SHP77 treated with DMSO at 0.1 percent for 48 hours (cell line): ENCODE measurements around the gene ZNG1F.
"Not testable (repeated sequence)": the region's sequence is repeated elsewhere in the genome, so short reads cannot be mapped to it uniquely, and the experiment has no call there.

Experiments used
- DNase-seq: peaks from one replicate; lab custom pipeline; 2025; lab: John Stamatoyannopoulos, UW

Gene ZNG1F

DNA sequence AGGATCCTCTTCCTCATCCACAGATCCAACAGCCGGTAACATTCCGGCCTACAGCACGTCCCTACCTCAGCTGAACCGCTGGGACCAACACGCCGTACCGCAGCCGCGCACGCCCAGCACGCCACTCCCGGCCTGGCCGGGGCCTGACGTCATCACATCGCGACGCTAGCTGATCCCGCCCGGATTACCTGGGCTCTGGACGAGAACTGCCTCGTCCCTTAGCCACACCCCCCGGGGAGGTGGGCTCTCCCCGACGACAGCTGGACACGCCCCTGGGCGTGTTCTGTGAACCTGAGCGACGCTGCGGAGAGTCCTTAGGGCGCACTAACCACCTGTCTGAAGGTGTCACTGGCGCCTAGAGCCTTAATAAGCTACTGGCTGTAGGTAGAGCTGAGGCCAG is at the start of gene ZNG1F:
TSS of gene ZNG1F (minus strand) at position 101 of the 400 bp plus-strand sequence. CDS start at position 42, 59 bp downstream.
- not testable (repeated sequence) for DNase-seq

DNA sequence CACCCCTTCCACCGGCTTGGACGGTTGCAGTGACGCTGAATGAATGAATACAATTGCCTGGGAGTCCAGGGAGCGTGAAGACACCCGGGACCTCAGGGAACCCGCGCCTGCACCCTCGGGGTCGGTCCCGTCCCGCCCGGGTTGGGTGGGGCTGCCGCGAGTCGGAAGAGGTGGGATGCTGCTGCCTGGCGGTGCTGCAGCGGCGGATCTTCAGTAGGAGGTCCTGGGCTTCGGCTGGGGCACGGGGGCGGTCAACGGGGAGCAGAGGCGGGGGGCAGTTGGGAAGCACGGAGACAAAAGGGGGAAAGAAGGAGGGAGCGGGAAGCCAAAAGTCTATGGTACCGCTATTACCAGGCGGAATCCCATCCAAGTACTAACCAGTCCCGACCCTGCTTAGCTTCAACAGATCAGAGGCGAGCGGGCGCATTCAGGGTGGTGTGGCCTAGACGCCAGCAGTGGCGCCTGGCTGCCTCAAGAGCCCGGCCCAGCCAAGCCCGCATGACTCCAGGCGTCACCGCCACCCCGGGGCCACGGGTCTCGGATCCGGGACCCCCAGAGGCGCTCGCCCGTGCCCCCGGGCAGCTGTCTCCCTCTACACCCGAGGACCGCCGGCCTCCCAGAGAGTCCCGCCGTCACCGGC is 48.1 kb upstream of the ZNG1F start:
- not testable (repeated sequence) for DNase-seq

DNA sequence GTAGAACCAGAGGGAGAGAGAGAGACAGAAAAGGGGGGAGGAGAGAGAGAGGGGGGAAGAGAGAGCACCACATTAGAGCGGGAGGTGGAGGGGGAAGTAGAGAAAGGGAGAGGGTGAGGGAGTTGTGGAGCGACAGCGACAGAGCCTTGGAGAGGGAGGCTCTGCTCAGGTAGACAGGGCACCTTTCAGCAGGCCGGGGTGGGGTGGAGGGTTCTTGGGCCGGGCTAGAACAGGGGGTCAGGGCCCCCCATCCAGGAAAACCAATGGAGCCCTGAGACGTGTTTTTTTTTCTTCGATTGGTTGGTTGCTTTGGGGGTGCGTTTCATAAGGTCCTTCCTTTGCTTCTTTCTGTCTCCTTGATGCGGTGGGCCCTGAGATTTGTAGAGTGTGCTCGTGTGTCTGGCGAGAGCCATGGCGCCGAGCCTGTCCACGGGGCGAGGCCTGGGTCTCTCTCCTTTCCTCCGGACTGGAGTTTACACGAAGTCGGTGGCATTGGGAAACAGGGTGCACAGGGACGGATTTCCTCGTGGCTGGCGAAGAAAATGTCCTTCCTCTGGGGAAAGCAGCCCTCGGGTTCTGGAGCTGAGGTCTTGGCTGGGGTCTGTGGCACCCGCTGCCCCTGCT is 47.5 kb upstream of the ZNG1F start:
- DNase-seq = not testable (repeated sequence)

DNA sequence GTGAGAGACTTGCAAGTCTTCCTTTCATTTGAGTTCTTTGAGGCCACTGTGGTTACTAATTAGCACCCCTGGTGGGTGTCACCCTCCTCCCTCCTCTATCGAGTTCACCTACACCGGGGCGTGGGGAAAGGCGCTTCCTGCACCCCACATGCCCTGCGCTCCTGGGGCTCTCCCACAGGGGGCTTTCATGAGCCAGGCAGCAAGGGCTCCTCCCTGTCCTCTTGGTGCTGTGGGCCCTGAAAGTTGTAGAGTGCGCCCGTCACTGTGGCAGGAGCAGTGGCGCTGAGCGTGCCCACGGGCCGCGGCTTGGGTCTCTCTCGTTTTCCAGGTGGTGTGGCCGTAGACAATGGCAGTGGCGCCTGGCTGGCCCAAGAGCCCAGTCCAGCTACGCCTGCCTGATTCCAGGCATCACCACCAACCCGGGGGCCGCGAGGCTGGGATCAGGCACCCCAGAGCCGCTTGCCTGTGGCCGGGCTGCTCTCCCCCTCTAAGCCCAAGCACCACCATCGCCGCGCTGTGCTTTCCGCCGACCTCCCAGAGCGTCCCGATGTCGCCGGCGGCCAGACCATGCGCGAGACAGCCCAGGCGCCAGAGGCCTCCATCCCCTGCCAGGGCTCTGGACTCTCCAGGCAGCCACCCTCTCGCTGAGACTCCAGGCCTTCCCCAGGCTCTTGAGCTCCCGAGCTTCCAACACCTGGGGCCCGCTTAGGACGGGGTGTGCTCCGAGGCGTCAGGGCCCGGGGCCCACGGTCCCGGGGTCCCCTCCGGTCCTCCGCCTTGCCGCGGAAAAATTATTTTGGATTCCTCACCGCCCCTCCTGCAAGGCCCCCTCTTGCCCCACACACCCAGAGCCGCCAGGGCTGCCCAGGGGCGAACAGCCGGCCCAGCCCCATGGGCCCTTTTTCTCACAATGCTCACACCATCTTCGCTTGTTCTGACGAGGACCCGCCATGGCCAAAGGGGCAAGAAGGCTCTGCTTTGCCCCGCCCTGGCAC is 46.0 kb upstream of the ZNG1F start:
- DNase-seq = not testable (repeated sequence)

DNA sequence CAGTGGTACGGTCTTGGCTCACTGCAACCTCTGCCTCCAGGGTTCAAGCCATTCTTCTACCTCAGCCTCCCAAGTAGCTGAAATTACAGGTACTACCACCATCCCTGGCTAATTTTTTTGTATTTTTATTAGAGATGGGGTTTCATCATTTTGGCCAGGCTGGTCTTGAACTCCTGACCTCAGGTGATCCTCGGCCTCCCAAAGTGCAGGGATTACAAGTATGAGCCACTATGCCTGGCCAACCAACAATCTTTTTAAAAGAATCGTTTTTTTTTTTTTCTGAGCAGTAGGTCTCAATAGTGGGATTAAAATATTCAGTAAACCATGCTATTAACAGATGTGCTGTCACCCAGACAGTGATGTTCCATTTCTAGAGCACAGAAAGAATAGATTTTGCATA is 45.1 kb upstream of the ZNG1F start:
- not testable (repeated sequence) for DNase-seq

DNA sequence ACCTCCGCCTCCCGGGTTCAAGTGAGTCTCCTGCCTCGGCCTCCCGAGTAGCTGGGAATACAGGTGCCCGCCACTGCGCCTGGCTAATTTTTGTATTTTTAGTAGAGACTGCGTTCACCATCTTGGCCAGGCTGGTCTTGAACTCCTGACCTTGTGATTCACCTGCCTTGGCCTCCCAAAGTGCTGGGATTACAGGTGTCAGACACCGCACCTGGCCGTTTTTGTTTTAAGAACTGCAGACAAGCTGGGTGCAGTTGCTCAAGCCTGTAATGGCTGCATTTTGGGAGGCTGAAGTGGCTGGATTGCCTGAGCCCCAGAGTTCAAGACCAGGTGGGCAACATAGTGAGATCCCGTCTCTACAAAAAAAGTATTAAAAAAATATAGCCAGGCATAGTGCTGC is 43.2 kb upstream of the ZNG1F start:
- not testable (repeated sequence) for DNase-seq

DNA sequence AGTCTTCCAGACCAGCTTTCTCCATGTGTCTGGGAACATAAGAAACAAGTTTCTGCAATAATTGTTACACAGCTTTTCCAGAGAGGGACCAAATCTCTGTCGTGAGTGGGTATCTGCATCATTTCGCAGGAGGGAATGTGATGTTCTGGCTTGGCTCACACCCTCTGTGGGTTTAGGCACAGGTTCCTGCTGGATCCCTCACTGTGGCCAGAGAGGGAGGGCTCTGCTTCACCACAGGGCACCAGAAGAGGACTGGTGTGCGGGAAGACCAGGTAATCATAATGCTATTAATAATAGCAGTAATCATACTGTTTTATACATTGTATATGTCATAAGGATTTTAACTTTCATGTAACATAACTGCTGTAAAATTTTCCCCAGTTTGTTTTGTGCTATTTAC is 41.3 kb upstream of the ZNG1F start:
- DNase-seq = not testable (repeated sequence)

DNA sequence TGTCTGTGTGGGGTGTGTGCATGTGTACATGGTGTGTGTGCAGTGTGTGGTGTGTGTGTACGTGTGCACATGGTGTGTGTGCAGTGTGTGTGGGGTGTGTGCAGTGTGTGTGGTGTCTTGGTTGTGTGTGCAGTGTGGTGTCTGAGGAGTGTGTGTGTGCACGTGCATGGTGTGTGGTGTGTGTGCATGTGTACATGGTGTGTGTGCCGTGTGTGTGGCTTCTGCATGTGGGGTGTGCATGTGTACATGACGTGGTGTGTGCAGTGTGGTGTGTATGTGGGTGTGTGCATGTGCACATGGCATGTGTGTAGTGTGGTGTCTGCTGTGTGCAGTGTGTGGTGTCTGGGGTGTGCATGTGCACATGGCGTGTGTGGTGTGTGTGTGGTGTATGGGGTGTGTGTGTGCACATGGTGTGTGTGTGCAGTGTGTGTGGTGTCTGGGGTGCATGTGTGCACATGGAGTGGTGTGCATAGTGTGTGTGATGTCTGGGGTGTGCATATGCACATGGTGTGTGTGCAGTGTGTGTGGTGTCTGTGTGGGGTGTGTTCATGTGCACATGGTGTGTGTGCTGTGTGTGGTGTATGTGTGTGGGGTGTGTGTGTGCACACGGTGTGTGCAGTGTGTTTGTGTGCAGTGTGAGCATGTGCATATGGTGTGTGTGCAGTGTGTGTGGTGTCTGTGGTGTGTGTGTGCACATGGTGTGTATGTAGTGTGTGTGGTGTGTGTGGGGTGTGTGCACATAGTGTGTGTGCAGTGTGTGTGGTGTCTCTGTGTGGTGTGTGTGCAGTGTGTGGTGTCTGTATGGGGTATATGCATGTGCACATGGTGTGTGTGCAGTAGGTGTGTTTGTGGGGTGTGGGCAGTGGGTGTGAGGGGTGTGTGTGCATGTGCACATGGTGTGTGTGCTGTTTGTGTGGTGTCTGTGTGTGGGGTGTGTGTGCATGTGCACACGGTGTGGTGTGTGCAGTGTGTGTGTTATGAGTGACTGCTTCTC is 40.6 kb upstream of the ZNG1F start:
- no peak for DNase-seq

DNA sequence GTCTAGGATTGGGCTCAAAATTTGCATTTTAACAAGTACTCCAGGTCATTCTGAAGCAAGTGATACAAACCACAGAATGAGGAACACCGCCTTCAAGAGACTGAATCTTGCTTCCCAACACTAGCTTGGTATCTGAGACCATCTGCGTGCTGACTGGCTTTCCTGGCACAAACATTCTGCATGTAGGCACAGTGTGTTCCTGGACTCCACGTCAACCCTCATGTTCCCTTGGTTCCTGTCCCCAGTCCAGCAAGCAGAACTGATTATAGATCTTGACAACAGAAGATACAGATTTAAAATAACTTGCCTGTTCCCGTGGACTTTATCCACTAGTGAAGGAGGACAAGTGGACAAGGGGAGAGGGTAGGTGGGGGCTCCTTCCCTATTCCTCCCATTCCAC is 30.7 kb upstream of the ZNG1F start:
- not testable (repeated sequence) for DNase-seq

DNA sequence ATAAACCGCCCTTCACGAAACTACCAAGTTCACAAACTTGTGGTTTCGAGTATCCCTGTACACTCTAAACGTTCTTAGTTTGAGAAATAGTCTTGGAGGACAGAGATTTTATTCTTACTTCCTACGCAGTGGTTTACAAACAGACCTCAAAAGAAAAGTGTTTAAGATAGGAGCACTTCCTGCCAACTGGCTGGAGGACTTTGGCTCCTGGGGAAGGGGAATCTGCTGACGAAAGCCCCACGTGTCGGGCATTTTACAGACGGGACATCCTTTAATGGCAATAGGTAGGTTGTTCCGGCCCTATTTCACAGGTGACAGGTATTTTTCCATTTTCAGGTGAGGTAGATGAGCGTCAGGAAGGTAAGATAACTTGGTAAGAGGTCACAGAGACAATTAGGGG is 678 bp downstream of the ZNG1F start:
- not testable (repeated sequence) for DNase-seq

DNA sequence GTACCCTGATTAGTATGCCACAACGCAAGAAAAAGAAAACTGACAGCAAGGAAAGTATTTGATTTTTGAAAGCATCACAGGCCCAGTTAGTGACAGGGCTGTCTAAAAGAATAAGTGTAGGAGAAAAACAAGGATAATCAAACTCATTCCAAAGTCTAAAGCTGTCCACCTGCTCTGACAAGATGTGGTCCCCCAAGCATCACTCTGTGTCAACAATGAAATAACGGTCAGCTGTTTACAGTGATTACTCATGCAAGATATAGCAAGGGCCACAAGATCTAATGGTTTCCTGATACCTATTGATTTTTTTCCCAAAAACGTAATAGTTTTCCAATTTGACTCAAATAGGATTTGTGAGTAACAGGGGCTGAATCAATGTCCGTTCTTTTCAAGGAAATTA is 14.1 kb downstream of the ZNG1F start:
- not testable (repeated sequence) for DNase-seq

DNA sequence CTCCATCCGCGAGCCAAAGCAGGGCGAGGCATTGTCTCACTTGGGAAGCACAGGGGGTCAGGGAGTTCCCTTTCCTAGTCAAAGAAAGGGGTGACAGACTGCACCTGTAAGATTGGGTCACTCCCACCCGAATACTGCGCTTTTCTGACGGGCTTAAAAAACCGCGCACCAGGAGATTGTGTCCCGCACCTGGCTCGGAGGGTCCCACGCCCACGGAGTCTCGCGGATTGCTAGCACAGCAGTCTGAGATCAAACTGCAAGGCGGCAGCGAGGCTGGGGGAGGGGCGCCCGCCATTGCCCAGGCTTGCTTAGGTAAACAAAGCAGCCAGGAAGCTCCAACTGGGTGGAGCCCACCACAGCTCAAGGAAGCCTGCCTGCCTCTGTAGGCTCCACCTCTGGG is 39.0 kb downstream of the ZNG1F start:
- not testable (repeated sequence) for DNase-seq

DNA sequence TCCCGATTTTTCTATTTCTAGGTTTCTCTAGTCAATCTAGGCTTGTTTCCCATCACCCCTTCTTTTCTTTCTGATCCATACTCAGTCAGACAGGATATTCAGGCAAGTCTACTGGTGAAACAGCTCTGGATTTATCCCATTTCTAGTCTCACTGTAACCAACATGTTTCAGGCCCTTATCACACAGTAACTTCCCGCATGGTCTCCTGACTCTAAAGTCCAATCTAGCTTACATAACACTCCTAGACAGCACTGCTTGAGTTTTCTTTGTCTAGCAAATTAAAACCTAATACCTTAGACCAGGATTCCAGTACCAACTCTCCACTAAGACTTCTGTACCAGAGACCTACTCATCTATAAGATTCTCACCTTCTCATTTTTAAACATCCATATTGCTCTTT is 47.2 kb downstream of the ZNG1F start:
- not testable (repeated sequence) for DNase-seq

DNA sequence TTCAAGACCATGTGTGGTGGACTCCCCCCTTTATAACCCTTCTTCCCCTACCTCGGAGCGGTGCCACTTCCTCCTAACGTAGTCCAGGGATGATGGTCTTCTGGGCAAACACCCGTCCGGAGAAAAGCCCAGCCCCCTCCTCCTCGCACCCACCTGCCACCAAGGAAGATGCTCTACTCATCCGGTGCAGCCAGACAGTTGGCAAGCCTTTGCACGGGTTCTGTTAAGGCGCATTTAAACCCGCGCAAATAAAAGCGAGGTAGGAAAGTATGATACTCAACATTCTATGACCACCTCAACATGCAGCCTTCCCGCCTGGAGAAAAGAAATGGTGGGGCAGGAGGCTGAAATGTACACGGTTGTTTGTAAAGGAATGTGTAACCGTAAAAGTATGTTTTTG is 60.5 kb downstream of the ZNG1F start, which contains the start of gene FOXD4L6:
TSS of gene FOXD4L6 (minus strand) at position 101 of the 400 bp plus-strand sequence. CDS start 298 bp downstream, outside the sequence.
- DNase-seq = not testable (repeated sequence)

DNA sequence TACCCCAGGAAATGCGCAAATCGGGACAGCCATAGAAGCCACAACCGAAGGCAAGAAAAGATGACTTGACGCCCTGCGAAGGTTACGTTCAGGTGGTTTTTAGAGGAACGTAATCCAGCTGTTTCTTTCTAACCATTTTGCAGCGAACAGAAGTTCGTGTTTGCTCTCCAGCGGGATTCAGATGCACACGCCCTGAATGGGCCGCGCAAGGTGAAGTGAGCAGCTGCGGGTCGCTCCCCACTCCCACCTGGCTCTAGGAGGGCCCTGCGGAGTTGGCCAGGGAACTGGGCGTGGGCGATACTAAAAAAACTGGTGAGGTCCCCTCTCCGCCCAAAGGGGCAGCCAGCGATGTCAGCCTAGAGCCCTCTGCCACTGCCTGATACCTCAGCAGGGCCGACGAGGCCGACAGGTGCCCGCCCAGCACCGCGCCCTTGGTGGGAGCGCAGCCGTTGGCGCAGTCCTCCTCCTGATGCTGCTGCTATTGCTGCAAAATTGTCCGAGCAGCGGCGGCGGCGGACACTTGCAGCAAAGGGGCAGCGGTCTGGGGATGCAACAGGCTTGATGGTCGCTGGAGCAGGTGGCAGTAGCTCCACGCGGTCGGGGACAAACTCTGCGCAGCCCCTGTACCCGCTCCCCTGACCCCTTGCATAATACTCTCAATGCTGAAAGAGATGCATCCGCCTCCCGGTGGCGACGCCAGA is 62.2 kb downstream of the ZNG1F start:
- not testable (repeated sequence) for DNase-seq

DNA sequence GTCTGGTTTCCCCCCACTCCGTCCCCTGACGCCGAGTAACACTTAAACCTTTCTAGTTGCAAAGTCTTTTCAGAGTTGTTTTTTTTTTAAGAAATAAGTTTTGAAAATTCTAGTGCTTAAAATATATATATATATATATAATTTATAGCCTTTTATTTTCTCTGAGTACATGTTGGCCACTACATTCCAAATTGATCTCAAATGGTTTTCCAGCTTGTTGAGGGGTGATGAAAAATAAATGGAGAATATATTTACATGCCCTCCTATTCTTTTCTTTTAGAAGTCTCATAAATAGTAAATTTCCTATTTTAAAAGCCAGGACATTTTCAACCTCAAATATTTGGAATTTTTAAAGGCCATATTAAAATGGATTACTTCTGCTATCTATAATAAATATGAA is 63.2 kb downstream of the ZNG1F start:
- DNase-seq = not testable (repeated sequence)

DNA sequence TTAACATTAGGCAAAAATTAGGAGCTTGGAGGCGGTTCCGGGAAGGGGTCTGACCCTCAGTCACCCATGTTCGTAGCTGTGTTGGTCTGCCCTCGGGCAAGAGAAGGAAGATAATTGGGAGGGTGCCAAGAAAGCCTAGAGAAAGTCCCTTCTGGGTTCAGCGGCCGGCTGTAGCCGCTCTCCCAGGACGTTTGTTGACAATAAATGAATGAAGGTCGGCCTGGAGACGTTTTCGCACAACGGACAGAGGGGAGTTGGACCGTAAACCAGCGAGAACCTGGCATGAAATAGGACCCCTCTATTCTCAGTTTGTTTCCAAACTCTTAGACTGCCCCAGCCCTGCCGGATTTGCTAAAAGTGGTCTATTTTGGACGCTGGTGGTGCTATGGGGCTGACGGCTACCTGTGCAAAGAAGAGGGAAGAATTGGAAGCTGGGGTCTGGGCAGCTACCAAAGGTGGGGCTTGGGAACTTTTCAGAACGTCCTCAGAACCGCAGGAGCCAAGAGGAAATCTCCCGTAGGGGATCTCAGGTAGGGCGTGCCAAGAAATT is 63.9 kb downstream of the ZNG1F start:
- not testable (repeated sequence) for DNase-seq

DNA sequence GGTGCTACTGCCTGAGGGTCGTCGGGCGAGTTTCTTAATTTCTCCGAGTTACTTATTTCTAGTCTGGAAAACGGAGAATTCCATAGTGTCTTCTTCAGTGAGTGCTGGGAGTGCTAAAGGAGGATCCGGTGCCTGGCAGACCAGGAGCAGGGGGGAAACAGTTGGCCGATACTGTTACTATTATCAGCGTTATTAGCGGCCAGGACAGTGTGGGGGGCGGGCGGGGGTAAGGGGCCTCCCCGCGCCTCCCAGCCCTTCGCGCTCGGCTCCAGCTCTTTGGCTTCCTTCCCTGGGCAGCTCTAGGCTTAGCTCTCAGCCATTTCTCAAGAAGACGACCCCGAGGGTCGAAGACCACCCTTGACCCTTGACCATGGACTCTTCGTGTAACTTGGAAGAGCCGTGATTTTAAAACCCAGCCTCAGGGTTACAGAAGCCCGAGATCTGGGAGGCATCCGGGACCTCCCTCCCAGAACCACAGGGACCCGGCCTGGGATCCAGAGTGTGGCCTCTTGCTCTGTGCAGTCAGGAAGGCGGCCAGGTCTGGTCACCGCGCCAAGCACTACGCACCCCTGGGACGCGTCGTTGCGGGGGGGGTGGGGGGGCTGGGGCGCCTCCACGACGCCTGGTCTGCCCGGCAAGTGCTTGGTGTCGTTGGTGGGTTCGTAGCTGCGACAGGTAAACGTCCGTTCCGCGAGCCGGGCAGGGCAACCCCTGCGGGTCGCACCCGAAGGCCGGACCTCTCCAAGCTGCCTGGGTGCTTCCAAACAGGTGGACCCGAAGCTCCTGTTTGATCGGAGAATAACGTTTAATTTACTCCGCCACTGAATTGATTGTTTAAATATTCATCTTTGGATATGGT is 64.6 kb downstream of the ZNG1F start:
- DNase-seq = not testable (repeated sequence)

DNA sequence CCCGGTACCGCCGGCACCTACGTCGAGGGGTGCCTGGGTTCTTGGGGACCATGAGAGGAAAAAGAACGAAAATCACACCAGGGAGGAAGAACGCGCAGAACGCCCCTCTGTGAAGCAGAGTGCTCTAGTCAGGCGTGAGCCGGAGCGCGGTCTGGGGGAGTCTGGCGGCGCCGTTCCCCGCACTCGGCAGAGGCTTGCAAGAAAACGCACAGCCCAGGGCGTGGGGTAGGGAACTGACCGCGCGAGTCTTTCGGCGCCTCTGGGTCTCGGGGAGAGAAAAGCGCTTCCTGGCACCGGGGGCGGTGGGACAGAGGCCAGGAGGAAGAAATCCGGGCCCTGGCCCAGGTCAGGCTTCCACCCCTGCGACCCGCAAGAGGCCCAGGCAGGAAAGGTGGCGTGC is 65.3 kb downstream of the ZNG1F start:
- not testable (repeated sequence) for DNase-seq
